H1 (cell line): Measurements from ENCODE around the gene OSTN. TPM values are rescaled to one million over a fixed set of nuclear protein-coding genes. Genes with fewer than 3 reads are reported as not detected.

Experiments
- CTCF ChIA-PET: fragments of 300-600 bp; sonication (Branson Sonifier 250); formaldehyde crosslinking; loops from one replicate; lab custom pipeline; 2021; ENCODE audit not compliant: partially characterized antibody; lab: Charles Lee
- POLR2A ChIA-PET: fragments of 300-600 bp; sonication (Branson Sonifier 250); formaldehyde crosslinking; loops from one replicate; lab custom pipeline; 2021; ENCODE audit warnings: inconsistent platforms; ENCODE audit not compliant: partially characterized antibody; lab: Charles Lee
- DNase-seq, 2 experiments: peaks; one replicate each; pipeline versions ENCODE4 v3.0.0 to v3.0.0-alpha.2; 2010 to 2022; ENCODE audit warnings: low spot score in 2 of 2, low read depth in 1 of 2, mixed read lengths in 1 of 2
- FAIRE-seq: peaks from 2 replicates; lab custom pipeline; 2011; peaks lifted over from hg19 to GRCh38; lab: Jason Lieb, UNC
- H2AFZ ChIP-seq: 2 replicates; pipeline ENCODE4 v1.8.1; 2012; ENCODE audit warnings: low read length, inconsistent platforms
- H2AK5ac ChIP-seq: 2 replicates; pipeline ENCODE4 v1.6.1; 2013; ENCODE audit warnings: low read depth, low read length
- H2BK120ac ChIP-seq: replicated peaks from 2 replicates; pipeline ENCODE3; 2013; ENCODE audit warnings: low read depth, low read length, inconsistent platforms
- H2BK12ac ChIP-seq: 2 replicates; pipeline ENCODE4 v1.6.1; 2013; ENCODE audit warnings: low read depth, low read length
- H2BK15ac ChIP-seq: 2 replicates; pipeline ENCODE4 v1.6.1; 2013; ENCODE audit warnings: low read length
- H2BK20ac ChIP-seq: 2 replicates; pipeline ENCODE4 v1.6.1; 2013; ENCODE audit warnings: low read length
- H2BK5ac ChIP-seq: 2 replicates; pipeline ENCODE4 v1.6.1; 2013; ENCODE audit warnings: low read depth, low read length
- H3K14ac ChIP-seq: 2 replicates; pipeline ENCODE4 v1.6.1; 2013; ENCODE audit warnings: inconsistent platforms; ENCODE audit not compliant: insufficient read length
- H3K18ac ChIP-seq: 2 replicates; pipeline ENCODE4 v1.6.1; 2013; ENCODE audit warnings: low read length; ENCODE audit errors: extremely low read depth
- H3K23ac ChIP-seq: 2 replicates; pipeline ENCODE4 v1.6.1; 2013; ENCODE audit warnings: inconsistent platforms; ENCODE audit not compliant: insufficient read length
- H3K23me2 ChIP-seq: 2 replicates; pipeline ENCODE4 v1.6.1; 2013; ENCODE audit warnings: low read depth, low read length
- H3K27ac ChIP-seq: 2 replicates; pipeline ENCODE4 v1.6.1; 2011; ENCODE audit warnings: low read depth, low read length, inconsistent platforms
- H3K27me3 ChIP-seq, 4 experiments: replicated peaks in 1 of 4; 1 replicate in 1 of 4; 2 replicates in 3 of 4; pipeline versions ENCODE4 v1.6.1 to v1.8.1; 2011 to 2013; ENCODE audit warnings: low read length in 3 of 4, mild to moderate bottlenecking in 3 of 4, inconsistent platforms in 2 of 4, mixed read lengths in 2 of 4, moderate library complexity in 1 of 4; ENCODE audit not compliant: control insufficient read depth in 3 of 4, insufficient read depth in 3 of 4; ENCODE audit errors: extremely low read depth in 1 of 4
- H3K36me3 ChIP-seq, 4 experiments: 2 replicates each; pipeline versions ENCODE4 v1.6.1 to v1.8.1; 2011 to 2013; ENCODE audit warnings: mild to moderate bottlenecking in 4 of 4, low read length in 3 of 4, moderate library complexity in 2 of 4, control low read depth in 1 of 4, inconsistent platforms in 1 of 4; ENCODE audit not compliant: insufficient read depth in 4 of 4, control insufficient read depth in 2 of 4
- H3K4ac ChIP-seq: replicated peaks from 2 replicates; pipeline ENCODE3; 2013; ENCODE audit warnings: low read length, low read depth, mixed read lengths, inconsistent platforms; ENCODE audit not compliant: insufficient read length
- H3K4me1 ChIP-seq, 4 experiments: replicated peaks in 1 of 4; 1 replicate in 1 of 4; 2 replicates in 3 of 4; pipeline versions ENCODE4 v1.6.1 to v1.8.1; 2011 to 2013; ENCODE audit warnings: low read length in 3 of 4, inconsistent platforms in 2 of 4, mixed read lengths in 1 of 4; ENCODE audit not compliant: insufficient read depth in 4 of 4, control insufficient read depth in 3 of 4
- H3K4me2 ChIP-seq, 2 experiments: 2 replicates each; pipeline versions ENCODE4 v1.6.1 to v1.8.1; 2011 to 2013; ENCODE audit warnings: low read depth in 2 of 2, low read length in 2 of 2, control low read depth in 1 of 2, inconsistent platforms in 1 of 2, mild to moderate bottlenecking in 1 of 2; ENCODE audit not compliant: insufficient read depth in 1 of 2
- H3K4me3 ChIP-seq, 4 experiments: fragments of 200-600, 300-600 bp in 1 of 4; sonication (generic), shearing (Covaris generic), sonication (Bioruptor Twin) in 1 of 4; 2 replicates each; pipeline versions ENCODE4 v1.5.1 to v1.8.1; 2011 to 2016; ENCODE audit warnings: low read length in 4 of 4, low read depth in 3 of 4, control low read depth in 2 of 4, inconsistent platforms in 2 of 4, mild to moderate bottlenecking in 2 of 4, mixed read lengths in 1 of 4, moderate library complexity in 1 of 4; ENCODE audit not compliant: insufficient read depth in 2 of 4; ENCODE audit errors: extremely low read depth in 1 of 4
- H3K56ac ChIP-seq: replicated peaks from 2 replicates; pipeline ENCODE3; 2013; ENCODE audit warnings: low read depth, mild to moderate bottlenecking, mixed read lengths, low read length, inconsistent platforms; ENCODE audit not compliant: insufficient read length
- H3K79me1 ChIP-seq: 2 replicates; pipeline ENCODE4 v1.6.1; 2013; ENCODE audit warnings: low read depth, low read length, control low read depth
- H3K79me2 ChIP-seq, 2 experiments: 2 replicates each; pipeline versions ENCODE4 v1.6.1 to v1.8.1; 2012 to 2013; ENCODE audit warnings: low read length in 2 of 2, mild to moderate bottlenecking in 2 of 2, inconsistent platforms in 1 of 2; ENCODE audit not compliant: insufficient read depth in 2 of 2, control insufficient read depth in 1 of 2
- H3K9ac ChIP-seq, 4 experiments: replicated peaks in 1 of 4; 1 replicate in 1 of 4; 2 replicates in 3 of 4; pipeline versions ENCODE4 v1.6.1 to v1.8.1; 2011 to 2013; ENCODE audit warnings: low read depth in 3 of 4, low read length in 3 of 4, control low read depth in 2 of 4, mild to moderate bottlenecking in 2 of 4, moderate library complexity in 2 of 4, inconsistent platforms in 1 of 4; ENCODE audit errors: extremely low read depth in 1 of 4
- H3K9me3 ChIP-seq, 2 experiments: 2 replicates each; pipeline versions ENCODE4 v1.6.1 to v1.8.1; 2012 to 2013; ENCODE audit warnings: mild to moderate bottlenecking in 2 of 2, moderate library complexity in 2 of 2, control low read depth in 1 of 2, inconsistent platforms in 1 of 2, low read depth in 1 of 2, low read length in 1 of 2, mixed read lengths in 1 of 2; ENCODE audit not compliant: insufficient read depth in 2 of 2
- H4K20me1 ChIP-seq, 2 experiments: replicated peaks in 1 of 2; 2 replicates each; pipeline versions ENCODE3 to v1.8.1; 2011 to 2013; ENCODE audit warnings: inconsistent platforms in 2 of 2, low read length in 2 of 2, mild to moderate bottlenecking in 1 of 2; ENCODE audit not compliant: insufficient read depth in 2 of 2, control insufficient read depth in 1 of 2
- H4K5ac ChIP-seq: 2 replicates; pipeline ENCODE4 v1.6.1; 2013; ENCODE audit warnings: low read length, low read depth, mixed read lengths, inconsistent platforms; ENCODE audit not compliant: insufficient read length
- H4K8ac ChIP-seq: 2 replicates; pipeline ENCODE4 v1.8.0; 2013; ENCODE audit warnings: mild to moderate bottlenecking, moderate library complexity, low read length, inconsistent platforms; ENCODE audit not compliant: insufficient read depth; ENCODE audit errors: extremely low read depth
- H4K91ac ChIP-seq: replicated peaks from 2 replicates; pipeline ENCODE3; 2013; ENCODE audit warnings: low read length, mixed read lengths, inconsistent platforms; ENCODE audit not compliant: insufficient read length
- RNF2 ChIP-seq: fragments of 200-900, 300-1000 bp; sonication (generic); IDR thresholded peaks from 2 replicates; pipeline ENCODE4 v1.7.1; 2016; ENCODE audit warnings: borderline replicate concordance, low read depth, mild to moderate bottlenecking, antibody characterized with exemption, low read length; ENCODE audit not compliant: poor library complexity, severe bottlenecking; ENCODE audit errors: missing control alignments
- TAF1 ChIP-seq: IDR thresholded peaks from 2 replicates; pipeline ENCODE4 v1.6.1; 2011; ENCODE audit warnings: mild to moderate bottlenecking, low read depth, low read length
- WGBS, 2 experiments: shearing (Covaris generic) in 1 of 2; methylation state at CpG; one replicate each; pipeline versions ENCODE4 v1.1.6 to v1.1.7; 2013 to 2015; ENCODE audit warnings: low lambda C conversion rate in 2 of 2, mixed read lengths in 2 of 2, inconsistent platforms in 1 of 2, low coverage in 1 of 2, missing lambda C conversion rate in 1 of 2; ENCODE audit not compliant: insufficient replicate concordance in 2 of 2, insufficient coverage in 1 of 2, insufficient read length in 1 of 2; ENCODE audit errors: extremely low coverage in 1 of 2, missing lambda C conversion rate in 1 of 2; 5-methylcytosine and 5-hydroxymethylcytosine counted together
- polyA plus RNA-seq, 7 experiments: library from polyadenylated mRNA; depleted of rRNA in 3 of 7; stranded (reverse) in 5 of 7; unstranded in 2 of 7; fragments of >200 nt in 5 of 7; fragments of 200-250 nt in 2 of 7; gene quantifications; 1 replicate in 5 of 7; 2 replicates in 1 of 7; 4 replicates in 1 of 7; pipeline versions ENCODE4 v1.2.1 to v1.2.3, GENCODE V29; 2011 to 2013; ENCODE audit warnings: missing spikeins in 2 of 7, mixed read lengths in 2 of 7
- total RNA-seq: library from RNA; stranded (reverse); fragmentation: NEBNext Ultra II Directional; extraction: Animal tissue kit (Norgen Biotek cat#: 25700); gene quantifications from 2 replicates; pipeline ENCODE4 v1.2.1, GENCODE V29; 2021

The OSTN gene
- total and polyA plus RNA-seq, 2 of the 8 experiments (the other 6 are each of a cell fraction or from before 2014, with no cell fraction given), result not detected

GRCh38 chr3:191234216-191234615 is 35.2 kb downstream of the OSTN start:
- Histone ChIP-seq H4K20me1 (no peaks in the 10 kb centered on the region), H3K23ac (no peak overlapping the region), H3K36me3 (no peaks in the 10 kb centered on the region), H3K4me2 (no peak overlapping the region), H3K4ac (no peak overlapping the region), H3K4me1 (peaks cover 0 to 9% (median 2%) of the 10 kb centered on the region in 4 experiments; a peak in 3 of 7 replicates), H4K8ac (no peak overlapping the region), H3K23me2 (no peaks in the 10 kb centered on the region), H3K56ac (no peak overlapping the region), H3K9me3 (no peaks in the 10 kb centered on the region), H3K9ac (no peak overlapping the region), H3K14ac (no peak overlapping the region), H3K18ac (no peak overlapping the region), H3K79me2 (no peaks in the 10 kb centered on the region), H3K27ac (no peak overlapping the region), H2BK20ac (no peak overlapping the region), H2BK120ac (no peak overlapping the region), H4K5ac (no peak overlapping the region), H3K27me3 (no peaks in the 10 kb centered on the region), H2AK5ac (no peak overlapping the region), H2BK12ac (no peak overlapping the region), H3K79me1 (no peaks in the 10 kb centered on the region), H2BK15ac (no peak overlapping the region), H2BK5ac (no peak overlapping the region), H4K91ac (no peak overlapping the region), H3K4me3 (no peak overlapping the region), H2AFZ (no peak overlapping the region)
- TF ChIP-seq TAF1 (no peak), RNF2 (no peak)
- WGBS, 2 experiments, result 93% methylated on average over 9 of the region's 9 CpGs; no CpG with 5 or more reads in 1 of the 2 experiments
- FAIRE-seq (no peak), DNase-seq (no peak)
- ChIA-PET CTCF (no interaction called here), POLR2A (no interaction called here)
